Omental fat pad (tissue), 4 donors: Measurements from ENCODE around the gene LRRC49. TPM values are rescaled to one million over a fixed set of nuclear protein-coding genes. Genes with fewer than 3 reads are reported as not detected.

Experiments used
- ATAC-seq: fragments of 150-250 bp; one replicate; pipeline ENCODE4 v1.9.1; 2016; ENCODE audit warnings: mild to moderate bottlenecking, moderate library complexity; ENCODE audit not compliant: low FRiP score
- DNase-seq: peaks from one replicate; pipeline ENCODE4 v3.0.0-alpha.2; 2019; ENCODE audit warnings: low spot score
- CTCF ChIP-seq, 3 donors: fragments of 450-650 bp; IDR thresholded peaks; one replicate each; pipeline ENCODE4 v1.5.1; 2016 to 2017; ENCODE audit warnings: antibody characterized with exemption in 3 of 3, mild to moderate bottlenecking in 3 of 3, moderate library complexity in 2 of 3
- total RNA-seq, 4 donors: library from RNA; depleted of rRNA; stranded (reverse); fragments of >200 nt; gene quantifications; one replicate each; pipeline ENCODE4 v1.1.0, GENCODE V29; 2016

Gene LRRC49
- total RNA-seq, 4 donors from 2014 or later, result 2.5 to 7.1 (median 5.0) TPM

GRCh38 chr15:71091601-71092000 lies 199.0 kb downstream of the LRRC49 start:
- ATAC-seq, result no peak
- TF ChIP-seq CTCF (IDR thresholded peaks at IDR 0.05), result no peak
- no peak for DNase-seq

- TF ChIP-seq CTCF (IDR thresholded peaks at IDR 0.05), result no peak
- no peak for DNase-seq
- ATAC-seq, result no peak
Observed at GRCh38 chr15:71092056-71092600, 199.5 kb downstream of the LRRC49 start.

- TF ChIP-seq CTCF (IDR thresholded peaks at IDR 0.05), result no peak
- no peak for ATAC-seq
- DNase-seq, result no peak
Observed at GRCh38 chr15:71093054-71094024, 200.7 kb downstream of the LRRC49 start.

- DNase-seq (no peak), ATAC-seq (no peak)
- TF ChIP-seq CTCF (IDR thresholded peaks at IDR 0.05), result no peak
Observed at GRCh38 chr15:71094137-71094536, 201.5 kb downstream of the LRRC49 start.

GRCh38 chr15:71096676-71097075 lies 204.1 kb downstream of the LRRC49 start:
- no peak for TF ChIP-seq CTCF (IDR thresholded peaks at IDR 0.05)
- DNase-seq, result no peak
- no peak for ATAC-seq

- DNase-seq, result no peak
- ATAC-seq, result no peak
- TF ChIP-seq CTCF (IDR thresholded peaks at IDR 0.05), result no peak
Observed at GRCh38 chr15:71097890-71098289, 205.3 kb downstream of the LRRC49 start.
